Mesothelial cell of epicardium (in vitro differentiated cells): ENCODE results near the gene HILPDA. TPM values are rescaled to one million over a fixed set of nuclear protein-coding genes. Genes with fewer than 3 reads are reported as not detected.
"Not testable (repeated sequence)": the region's sequence is repeated elsewhere in the genome, so short reads cannot be mapped to it uniquely, and the experiment has no call there.

ENCODE experiments used
- DNase-seq, 2 experiments: peaks; one replicate each; pipeline ENCODE4 v3.0.0; 2021; ENCODE audit warnings: low spot score in 2 of 2; ENCODE audit not compliant: unreplicated experiment in 2 of 2
- H3K27ac Mint-ChIP-seq: 2 replicates; pipeline ENCODE4 v1.8.0; 2021; ENCODE audit warnings: mixed read lengths
- H3K27me3 Mint-ChIP-seq: 2 replicates; pipeline ENCODE4 v1.8.0; 2021; ENCODE audit warnings: low read depth, mixed read lengths
- H3K36me3 Mint-ChIP-seq: 2 replicates; pipeline ENCODE4 v1.8.0; 2021; ENCODE audit warnings: mixed read lengths
- H3K4me1 Mint-ChIP-seq: 2 replicates; pipeline ENCODE4 v1.8.0; 2021; ENCODE audit warnings: mixed read lengths
- H3K4me3 Mint-ChIP-seq: 2 replicates; pipeline ENCODE4 v1.8.0; 2021; ENCODE audit warnings: mild to moderate bottlenecking, moderate library complexity, mixed read lengths
- H3K9me3 Mint-ChIP-seq: 2 replicates; pipeline ENCODE4 v1.8.0; 2021; ENCODE audit warnings: mixed read lengths
- total RNA-seq: library from RNA; stranded (reverse); gene quantifications from 3 replicates; pipeline ENCODE4 v1.2.1, GENCODE V29; 2021
- TF ChIP-seq, protein P1 (sequence below): fragments of 200-600 bp; sonication (generic); IDR thresholded peaks from one replicate; pipeline ENCODE4 v1.5.0; 2021; ENCODE audit warnings: antibody characterized with exemption; ENCODE audit not compliant: unreplicated experiment

Gene HILPDA
- total RNA-seq, 1 donor from 2014 or later: 25.6 TPM

GRCh38 chr7:128497405-128497804 lies 41.7 kb downstream of the HILPDA start:
- no peak for DNase-seq
- TF ChIP-seq, protein P1, sequence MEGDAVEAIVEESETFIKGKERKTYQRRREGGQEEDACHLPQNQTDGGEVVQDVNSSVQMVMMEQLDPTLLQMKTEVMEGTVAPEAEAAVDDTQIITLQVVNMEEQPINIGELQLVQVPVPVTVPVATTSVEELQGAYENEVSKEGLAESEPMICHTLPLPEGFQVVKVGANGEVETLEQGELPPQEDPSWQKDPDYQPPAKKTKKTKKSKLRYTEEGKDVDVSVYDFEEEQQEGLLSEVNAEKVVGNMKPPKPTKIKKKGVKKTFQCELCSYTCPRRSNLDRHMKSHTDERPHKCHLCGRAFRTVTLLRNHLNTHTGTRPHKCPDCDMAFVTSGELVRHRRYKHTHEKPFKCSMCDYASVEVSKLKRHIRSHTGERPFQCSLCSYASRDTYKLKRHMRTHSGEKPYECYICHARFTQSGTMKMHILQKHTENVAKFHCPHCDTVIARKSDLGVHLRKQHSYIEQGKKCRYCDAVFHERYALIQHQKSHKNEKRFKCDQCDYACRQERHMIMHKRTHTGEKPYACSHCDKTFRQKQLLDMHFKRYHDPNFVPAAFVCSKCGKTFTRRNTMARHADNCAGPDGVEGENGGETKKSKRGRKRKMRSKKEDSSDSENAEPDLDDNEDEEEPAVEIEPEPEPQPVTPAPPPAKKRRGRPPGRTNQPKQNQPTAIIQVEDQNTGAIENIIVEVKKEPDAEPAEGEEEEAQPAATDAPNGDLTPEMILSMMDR: no peak
- Mint-ChIP-seq H3K4me3 (no peak overlapping the region), H3K27me3 (no peaks in the 10 kb centered on the region), H3K4me1 (no peaks in the 10 kb centered on the region), H3K9me3 (no peaks in the 10 kb centered on the region), H3K27ac (no peak overlapping the region), H3K36me3 (peaks cover 23% of the 10 kb centered on the region)

DNA sequence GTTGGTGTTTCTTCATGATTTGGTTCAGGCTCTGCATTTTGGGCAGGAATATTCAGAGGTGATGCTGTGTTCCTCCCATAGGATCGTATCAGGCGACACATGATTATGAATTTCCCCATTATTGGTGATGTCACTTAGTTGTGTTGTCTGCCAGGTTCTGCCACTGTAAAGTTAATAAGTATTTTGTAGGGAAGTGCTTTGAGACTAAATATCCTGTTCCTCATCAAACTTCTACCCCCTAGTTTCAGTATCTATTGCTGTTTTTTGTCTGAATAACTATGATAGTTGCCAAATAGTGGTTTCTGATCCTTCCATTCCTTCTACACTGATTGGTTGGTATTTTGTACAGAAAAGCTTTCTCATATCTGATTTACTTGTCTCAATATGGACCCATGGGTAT lies 49.7 kb downstream of the HILPDA start:
- DNase-seq, H3K4me3 Mint-ChIP-seq, H3K27ac Mint-ChIP-seq, H3K9me3 Mint-ChIP-seq, H3K27me3 Mint-ChIP-seq, H3K4me1 Mint-ChIP-seq: not testable (repeated sequence)
- H3K36me3 Mint-ChIP-seq: peaks cover 14% of the 10 kb centered on the region

DNA sequence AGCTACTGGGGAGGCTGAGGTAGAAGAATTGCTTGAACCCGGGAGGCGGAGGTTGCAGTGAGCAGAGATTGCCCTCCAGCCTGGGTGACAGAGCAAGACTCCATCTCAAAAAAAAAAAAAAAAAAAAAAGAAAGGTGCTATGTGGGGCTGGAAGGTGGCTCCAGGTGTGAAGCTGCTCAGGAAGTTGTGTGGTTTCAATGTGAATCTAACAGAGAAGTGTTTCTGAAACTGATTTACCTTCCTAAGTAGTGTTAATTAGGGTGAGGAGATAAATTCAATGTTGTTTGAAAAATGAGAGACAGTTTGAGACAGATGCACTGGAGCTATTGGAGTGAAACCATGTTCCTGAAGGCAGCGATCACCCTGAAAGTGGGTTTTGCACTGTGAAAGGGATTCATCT lies 51.1 kb downstream of the HILPDA start:
- H3K4me1 Mint-ChIP-seq, DNase-seq: not testable (repeated sequence)

DNA sequence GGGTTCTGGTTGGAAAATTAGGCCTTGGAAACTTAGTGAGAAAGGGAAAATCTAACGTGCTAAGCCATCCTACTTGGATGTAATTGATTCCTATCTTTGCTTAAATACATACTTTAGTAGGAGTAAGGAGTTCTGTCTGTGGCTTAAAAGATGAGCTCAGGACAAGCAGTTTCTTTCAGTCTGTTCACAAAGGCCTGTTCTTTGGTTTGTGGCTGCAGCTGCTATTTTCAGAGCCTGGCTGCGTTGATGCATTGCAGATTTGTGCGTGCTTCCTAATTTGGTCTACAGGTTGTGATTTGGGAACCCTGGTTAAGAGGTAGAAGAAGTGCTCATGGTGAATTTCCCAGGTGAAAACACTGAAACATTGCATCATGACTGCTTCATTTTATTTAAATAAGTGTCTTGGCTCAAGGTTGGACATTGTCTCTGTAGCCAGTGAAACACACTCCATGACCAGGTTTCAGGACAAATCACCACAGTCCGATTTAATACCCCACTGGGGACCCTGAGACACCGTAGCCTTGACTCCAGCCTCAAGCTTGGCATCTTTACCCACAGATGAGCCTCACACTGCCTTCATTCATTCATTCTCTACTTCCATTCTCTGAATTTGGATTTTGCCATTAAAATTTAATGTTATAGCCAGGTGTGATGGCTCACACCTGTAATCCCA lies 51.8 kb downstream of the HILPDA start:
- not testable (repeated sequence) for H3K27ac Mint-ChIP-seq, H3K4me3 Mint-ChIP-seq, H3K9me3 Mint-ChIP-seq, H3K4me1 Mint-ChIP-seq, H3K27me3 Mint-ChIP-seq, DNase-seq, H3K36me3 Mint-ChIP-seq

More for the DNA sequence above, 51.1 kb downstream of the HILPDA start:
- not testable (repeated sequence) for H3K4me3 Mint-ChIP-seq, H3K9me3 Mint-ChIP-seq, H3K27ac Mint-ChIP-seq, H3K27me3 Mint-ChIP-seq, H3K36me3 Mint-ChIP-seq

Other genes starting within 250 kb of the HILPDA start
- not detected in 3 replicates for gene LEP, start 214.6 kb upstream of the HILPDA start, total RNA-seq
- 76.8 to 80.6 TPM (median 78.5 TPM) in 3 replicates for gene RBM28, start 112.0 kb upstream of the HILPDA start, total RNA-seq
- gene PRRT4, start 94.2 kb upstream of the HILPDA start, total RNA-seq: 7.9 to 9.5 TPM (median 9.1 TPM) in 3 replicates
- 39.3 to 41.9 TPM (median 41.7 TPM) in 3 replicates for gene IMPDH1, start 45.9 kb upstream of the HILPDA start, total RNA-seq
- 33.9 to 40.6 TPM (median 39.9 TPM) in 3 replicates for gene METTL2B, start 20.9 kb downstream of the HILPDA start, total RNA-seq
- gene GARIN1A, start 216.4 kb downstream of the HILPDA start, total RNA-seq: 3.4 to 4.1 TPM (median 3.5 TPM) in 3 replicates